ENCODE data around the gene MED13L.

- no peak for TF ChIP-seq CTCF (IDR thresholded peaks at IDR 0.05)
- no peak for TF ChIP-seq POLR2A (IDR thresholded peaks at IDR 0.05)
These were observed 119.6 kb downstream of the MED13L start for GRCh38 chr12:116157845-116158267.

Measured in testis (tissue), 2 donors.